HT-29 (cell line): Measurements from ENCODE around the gene XPNPEP1. TPM values are rescaled to one million over a fixed set of nuclear protein-coding genes. Genes with fewer than 3 reads are reported as not detected.

ENCODE experiments used
- DNase-seq: peaks from one replicate; pipeline ENCODE4 v3.0.0-alpha.2; 2015; ENCODE audit warnings: low spot score
- small RNA-seq: library from RNA; depleted of rRNA; stranded (forward); fragments of <200 nt; gene quantifications from one replicate; pipeline ENCODE3, GENCODE V24; 2014
- total RNA-seq: library from RNA; depleted of rRNA; stranded (reverse); fragments of >200 nt; shearing (Covaris generic); gene quantifications from 2 replicates; pipeline ENCODE4 v1.2.3, GENCODE V29; 2014; rRNA removed

Gene XPNPEP1
- total RNA-seq, 1 experiment from 2014 or later = 192 TPM

GRCh38 chr10:109819807-109820206 lies 103.5 kb downstream of the XPNPEP1 start:
- DNase-seq = no peak

Small RNA genes lying within 50 kb of the gene (small RNA-seq; reads per million reads assigned to genes)
- gene RNU4-5P = not detected

Other genes starting within 250 kb of the XPNPEP1 start
- 63.0 and 73.6 TPM in 2 replicates for gene ADD3, start 84.5 kb upstream of the XPNPEP1 start, total RNA-seq